ENCODE measurements around the gene ZNF497. TPM values are rescaled to one million over a fixed set of nuclear protein-coding genes. Genes with fewer than 3 reads are reported as not detected.

ZNF497 gene
- total and polyA plus RNA-seq, 9 of the 15 experiments (the other 6 are each of a cell fraction or from before 2014, with no cell fraction given) = 0.06 to 0.98 (median 0.44) TPM; not detected in 1

DNA sequence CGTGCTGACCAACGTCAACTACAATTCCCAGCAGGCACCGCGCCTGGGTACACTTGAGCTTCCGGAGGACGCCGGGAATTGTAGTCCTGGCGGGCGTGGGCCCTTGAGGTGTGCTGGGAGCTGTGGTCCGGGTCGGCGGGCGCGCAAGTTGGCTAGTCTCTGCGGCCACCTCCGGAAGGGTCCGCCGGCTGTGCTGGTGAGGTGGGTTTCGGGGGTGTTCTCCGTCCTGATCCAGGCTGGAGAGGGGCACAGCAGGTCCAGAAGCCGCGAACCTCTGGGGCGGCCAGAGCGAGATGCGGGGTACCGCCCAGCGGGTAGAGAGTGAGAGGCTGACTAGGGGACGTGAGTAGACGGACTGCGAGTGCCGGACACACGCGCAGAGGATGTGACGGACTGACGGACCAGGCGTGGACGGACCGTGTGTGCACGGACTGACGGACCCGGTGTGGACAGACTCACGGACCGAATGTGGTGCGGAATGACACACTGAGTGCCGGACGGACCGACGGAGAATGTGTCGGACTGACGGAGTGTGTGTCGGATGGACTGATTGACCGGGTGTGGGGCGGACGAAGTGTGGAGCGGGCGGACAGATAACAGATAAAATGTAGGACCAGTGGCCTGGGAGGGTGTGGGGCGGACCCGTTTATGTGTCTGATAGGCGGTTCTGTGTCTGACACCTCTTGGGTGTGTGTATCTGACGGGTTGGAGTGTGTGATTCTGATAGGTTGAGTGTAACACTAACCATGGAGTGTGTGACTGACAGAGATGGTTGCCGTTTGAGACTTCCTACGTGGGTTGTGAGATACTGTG is 35.4 kb downstream of the ZNF497 start, which contains the start of gene ZSCAN22 (continued):
- TF ChIP-seq BRCA1 (IDR thresholded peaks at IDR 0.05) (no peak), BRCA1 (CRISPR knock-in tag; IDR thresholded peaks at IDR 0.05) (no peak), NRF1 (conservative IDR thresholded peaks at IDR 0.05 in 1 of 2, IDR thresholded peaks at IDR 0.05 in 1 of 2) (peak; percentile 72 to 81), CBX3 (IDR thresholded peaks at IDR 0.05; ENCODE audit: borderline replicate concordance in 1 of 2, low read length in 2 of 2) (peak in 1 of 2 experiments; percentile 85; a peak in 2 of 3 replicates), BACH1 (tag; IDR thresholded peaks at IDR 0.05) (peak; percentile 63; the same call in 1 of the 2 replicates), MNT (conservative IDR thresholded peaks at IDR 0.05) (peak; percentile 90 to 96), CGGBP1 (CRISPR knock-in tag; IDR thresholded peaks at IDR 0.05) (no peak), MITF (IDR thresholded peaks at IDR 0.05) (no peak; the same call in 1 of the 2 replicates), ATF7 (IDR thresholded peaks at IDR 0.05) (peak; percentile 88), MBD1 (CRISPR knock-in tag; IDR thresholded peaks at IDR 0.05) (no peak), ZFX (CRISPR knock-in tag; IDR thresholded peaks at IDR 0.05) (peak; percentile 91), SP2 (IDR thresholded peaks at IDR 0.05; ENCODE audit: extremely low read depth, low read depth, low read length, poor library complexity, severe bottlenecking) (no peak), ZFP30 (CRISPR knock-in tag; IDR thresholded peaks at IDR 0.05; ENCODE audit: borderline replicate concordance) (no peak), ZNF253 (CRISPR knock-in tag; conservative IDR thresholded peaks at IDR 0.05) (no peak)
- TF ChIP-seq, protein P1, sequence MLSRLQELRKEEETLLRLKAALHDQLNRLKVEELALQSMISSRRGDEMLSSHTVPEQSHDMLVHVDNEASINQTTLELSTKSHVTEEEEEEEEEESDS (CRISPR knock-in tag; IDR thresholded peaks at IDR 0.05) = no peak
- TF ChIP-seq, protein P2, sequence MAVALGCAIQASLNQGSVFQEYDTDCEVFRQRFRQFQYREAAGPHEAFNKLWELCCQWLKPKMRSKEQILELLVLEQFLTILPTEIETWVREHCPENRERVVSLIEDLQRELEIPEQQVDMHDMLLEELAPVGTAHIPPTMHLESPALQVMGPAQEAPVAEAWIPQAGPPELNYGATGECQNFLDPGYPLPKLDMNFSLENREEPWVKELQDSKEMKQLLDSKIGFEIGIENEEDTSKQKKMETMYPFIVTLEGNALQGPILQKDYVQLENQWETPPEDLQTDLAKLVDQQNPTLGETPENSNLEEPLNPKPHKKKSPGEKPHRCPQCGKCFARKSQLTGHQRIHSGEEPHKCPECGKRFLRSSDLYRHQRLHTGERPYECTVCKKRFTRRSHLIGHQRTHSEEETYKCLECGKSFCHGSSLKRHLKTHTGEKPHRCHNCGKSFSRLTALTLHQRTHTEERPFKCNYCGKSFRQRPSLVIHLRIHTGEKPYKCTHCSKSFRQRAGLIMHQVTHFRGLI (CRISPR knock-in tag; IDR thresholded peaks at IDR 0.05) = no peak

Data from K562 (cell line).